Activated B cell treated with CpG ODN at 0.5 μM for 24 hours (primary cell): Measurements from ENCODE around the gene MED13. TPM values are rescaled to one million over a fixed set of nuclear protein-coding genes. Genes with fewer than 3 reads are reported as not detected.
"Not testable (repeated sequence)": the region's sequence is repeated elsewhere in the genome, so short reads cannot be mapped to it uniquely, and the experiment has no call there.

ENCODE experiments used
- ATAC-seq: fragments of 200-7000 bp; cut with Tn5 transposase; one replicate; pipeline ENCODE4 v1.10.0; 2021; ENCODE audit warnings: low read depth, mild to moderate bottlenecking, moderate library complexity
- CTCF ChIA-PET: fragments of 350-600 bp; sonication (Branson Sonifier 250); formaldehyde crosslinking; loops from one replicate; lab custom pipeline; 2021; ENCODE audit warnings: antibody characterized with exemption; lab: Charles Lee
- POLR2A ChIA-PET: fragments of 350-600 bp; sonication (Branson Sonifier 250); formaldehyde crosslinking; loops from one replicate; lab custom pipeline; 2021; ENCODE audit warnings: antibody characterized with exemption; lab: Charles Lee
- DNase-seq: peaks from one replicate; pipeline ENCODE4 v3.0.0; 2022
- H3K27ac Mint-ChIP-seq: one replicate; pipeline ENCODE4 v1.8.0; 2020; ENCODE audit warnings: mixed read lengths
- H3K27me3 Mint-ChIP-seq: one replicate; pipeline ENCODE4 v1.8.0; 2021; ENCODE audit warnings: mixed read lengths
- H3K36me3 Mint-ChIP-seq: one replicate; pipeline ENCODE4 v1.8.0; 2021; ENCODE audit warnings: low read depth, mixed read lengths
- H3K4me1 Mint-ChIP-seq: one replicate; pipeline ENCODE4 v1.8.0; 2021; ENCODE audit warnings: mixed read lengths
- H3K4me3 Mint-ChIP-seq: one replicate; pipeline ENCODE4 v1.8.0; 2020; ENCODE audit warnings: mild to moderate bottlenecking, mixed read lengths
- H3K9me3 Mint-ChIP-seq: one replicate; pipeline ENCODE4 v1.8.0; 2020; ENCODE audit warnings: mixed read lengths
- intact Hi-C: fragments of 100-400 bp; cut with micrococcal nuclease; formaldehyde crosslinking; loops from one replicate; pipeline ENCODE4 v1.15.1; 2024
- total RNA-seq: library from RNA; stranded (reverse); gene quantifications from 2 replicates; pipeline ENCODE4 v1.2.3, GENCODE V29; 2022
- TF ChIP-seq, protein P1 (sequence below): fragments of 200-600 bp; IDR thresholded peaks from one replicate; pipeline ENCODE4 v1.8.0; 2022; ENCODE audit warnings: antibody characterized with exemption, mild to moderate bottlenecking

Gene MED13
- total RNA-seq, 1 donor from 2014 or later: 101 TPM

DNA sequence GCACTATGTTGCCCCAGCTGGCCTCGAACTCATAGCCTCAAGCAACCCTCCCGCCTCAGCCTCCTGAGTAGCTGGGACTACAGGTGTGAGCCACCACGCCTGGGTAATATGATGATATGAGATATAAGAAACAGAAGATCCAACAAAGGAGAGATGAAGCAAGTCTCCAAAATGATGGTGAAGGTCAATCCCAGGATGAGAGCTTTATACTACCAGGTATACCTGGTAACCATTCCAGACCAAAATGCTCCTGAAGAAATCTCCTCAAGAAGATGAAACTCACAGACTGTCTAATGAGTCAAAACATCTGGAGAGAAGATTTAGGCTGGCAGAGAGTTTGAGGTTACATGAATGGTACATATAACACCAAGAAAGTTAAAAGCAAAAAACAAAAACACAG is 161.8 kb downstream of the MED13 start:
- H3K4me1 Mint-ChIP-seq: peaks cover 9% of the 10 kb centered on the region
- H3K27me3 Mint-ChIP-seq: no peaks in the 10 kb centered on the region
- H3K27ac Mint-ChIP-seq: no peak overlapping the region
- no peak for DNase-seq
- intact Hi-C loops: no loop called here
- H3K4me3 Mint-ChIP-seq: no peak overlapping the region
- ChIA-PET POLR2A (interaction anchor here (0.6 to 0.7 kb wide), 2 partner anchors 22 to 1139 kb away, joined by 5 to 8 read pairs; no protein-coding TSS in a partner anchor), CTCF (no interaction called here)
- TF ChIP-seq, protein P1, sequence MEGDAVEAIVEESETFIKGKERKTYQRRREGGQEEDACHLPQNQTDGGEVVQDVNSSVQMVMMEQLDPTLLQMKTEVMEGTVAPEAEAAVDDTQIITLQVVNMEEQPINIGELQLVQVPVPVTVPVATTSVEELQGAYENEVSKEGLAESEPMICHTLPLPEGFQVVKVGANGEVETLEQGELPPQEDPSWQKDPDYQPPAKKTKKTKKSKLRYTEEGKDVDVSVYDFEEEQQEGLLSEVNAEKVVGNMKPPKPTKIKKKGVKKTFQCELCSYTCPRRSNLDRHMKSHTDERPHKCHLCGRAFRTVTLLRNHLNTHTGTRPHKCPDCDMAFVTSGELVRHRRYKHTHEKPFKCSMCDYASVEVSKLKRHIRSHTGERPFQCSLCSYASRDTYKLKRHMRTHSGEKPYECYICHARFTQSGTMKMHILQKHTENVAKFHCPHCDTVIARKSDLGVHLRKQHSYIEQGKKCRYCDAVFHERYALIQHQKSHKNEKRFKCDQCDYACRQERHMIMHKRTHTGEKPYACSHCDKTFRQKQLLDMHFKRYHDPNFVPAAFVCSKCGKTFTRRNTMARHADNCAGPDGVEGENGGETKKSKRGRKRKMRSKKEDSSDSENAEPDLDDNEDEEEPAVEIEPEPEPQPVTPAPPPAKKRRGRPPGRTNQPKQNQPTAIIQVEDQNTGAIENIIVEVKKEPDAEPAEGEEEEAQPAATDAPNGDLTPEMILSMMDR: no peak
- ATAC-seq: no peak
- H3K9me3 Mint-ChIP-seq: no peaks in the 10 kb centered on the region
- peaks cover 51% of the 10 kb centered on the region for H3K36me3 Mint-ChIP-seq

DNA sequence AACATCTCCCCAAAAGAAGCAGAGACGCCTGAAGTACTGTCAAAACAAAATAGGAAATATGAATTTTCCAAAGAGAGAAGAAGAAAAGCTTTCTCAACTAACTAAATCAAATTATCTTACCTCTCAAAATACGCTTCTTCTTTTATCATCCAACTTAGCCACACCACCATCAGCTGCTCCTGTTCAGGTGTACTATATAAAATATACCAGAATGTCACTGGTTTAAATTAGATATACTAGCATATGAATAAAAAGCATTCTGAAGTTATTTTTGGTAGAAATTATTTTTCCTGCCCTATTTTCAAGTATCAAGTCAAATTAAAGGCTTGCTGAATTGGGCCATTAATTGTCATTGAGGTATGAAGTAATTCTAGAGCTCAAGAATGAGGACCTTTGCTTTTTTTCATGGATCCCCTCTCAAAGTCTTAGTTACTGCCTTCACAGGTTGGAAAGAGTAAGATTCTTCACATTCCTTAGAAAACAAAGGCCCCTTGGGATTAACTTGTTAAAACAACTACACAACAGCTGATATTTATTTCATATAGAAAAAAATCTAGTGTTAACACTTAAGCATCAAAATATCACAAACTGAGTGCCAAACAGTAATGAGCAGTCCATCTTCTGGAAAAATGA is 167.4 kb downstream of the MED13 start:
- DNase-seq (no peak), ATAC-seq (no peak)
- Mint-ChIP-seq H3K4me3 (no peak overlapping the region), H3K36me3 (peaks cover 60% of the 10 kb centered on the region), H3K9me3 (no peaks in the 10 kb centered on the region), H3K27me3 (no peaks in the 10 kb centered on the region), H3K4me1 (no peaks in the 10 kb centered on the region), H3K27ac (no peak overlapping the region)
- intact Hi-C loops: no loop called here
- POLR2A ChIA-PET: no interaction called here
- CTCF ChIA-PET: no interaction called here
- TF ChIP-seq, protein P1: no peak

DNA sequence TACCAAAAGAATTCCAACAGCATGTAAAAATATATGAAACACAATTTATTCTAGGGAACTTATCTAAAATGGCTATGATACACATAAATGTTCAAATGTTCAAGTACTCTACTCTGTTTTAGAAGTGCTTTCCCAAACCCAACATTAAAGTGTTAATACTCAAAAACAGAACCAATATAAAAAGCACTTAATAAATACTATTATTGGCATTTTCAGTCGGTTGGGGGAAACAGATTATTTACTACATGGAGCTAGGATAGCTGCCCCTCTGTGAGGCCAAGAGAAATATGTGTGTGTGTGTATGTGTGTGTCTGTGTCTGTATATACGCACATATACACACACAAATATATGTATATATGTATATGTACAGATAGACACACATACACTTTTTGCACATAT is 169.7 kb downstream of the MED13 start:
- Mint-ChIP-seq H3K27ac (no peak overlapping the region), H3K27me3 (no peaks in the 10 kb centered on the region), H3K4me3 (no peak overlapping the region), H3K36me3 (peaks cover 62% of the 10 kb centered on the region), H3K4me1 (no peaks in the 10 kb centered on the region), H3K9me3 (no peaks in the 10 kb centered on the region)
- DNase-seq (no peak), ATAC-seq (no peak)
- POLR2A ChIA-PET: no interaction called here
- CTCF ChIA-PET: no interaction called here
- intact Hi-C loops: no loop called here
- TF ChIP-seq, protein P1: no peak

- H3K27ac Mint-ChIP-seq, H3K9me3 Mint-ChIP-seq, CTCF ChIA-PET, H3K4me1 Mint-ChIP-seq, DNase-seq, H3K4me3 Mint-ChIP-seq, ATAC-seq, POLR2A ChIA-PET, H3K27me3 Mint-ChIP-seq, intact Hi-C loops: not testable (repeated sequence)
- H3K36me3 Mint-ChIP-seq: peaks cover 65% of the 10 kb centered on the region
Observed at GRCh38 chr17:61894310-61894709, 170.8 kb downstream of the MED13 start.

Other genes with a start within 250 kb of the MED13 start
- 2.0 and 2.5 TPM in 2 replicates for gene BRIP1, start 201.8 kb downstream of the MED13 start, total RNA-seq
- 21.4 and 21.8 TPM in 2 replicates for gene INTS2, start 137.3 kb downstream of the MED13 start, total RNA-seq